Right lung (tissue), 5 donors: ENCODE measurements around the gene PLCXD3. TPM values are rescaled to one million over a fixed set of nuclear protein-coding genes. Genes with fewer than 3 reads are reported as not detected.
"Not testable (repeated sequence)": the region's sequence is repeated elsewhere in the genome, so short reads cannot be mapped to it uniquely, and the experiment has no call there.

ENCODE experiments used
- DNase-seq, 2 donors: peaks; one replicate each; pipeline ENCODE4 v3.0.0-alpha.2; 2013
- polyA plus RNA-seq, 5 donors: library from polyadenylated mRNA; unstranded; fragments of 120-200 nt; gene quantifications; one replicate each; pipeline versions ENCODE4 v1.2.1 to v1.2.3, GENCODE V29; 2013; ENCODE audit warnings: inconsistent platforms in 1 of 5, low replicate concordance in 1 of 5; ENCODE audit not compliant: insufficient read length in 5 of 5, insufficient read depth in 1 of 5

PLCXD3 gene
- polyA plus RNA-seq, 5 donors: 0.06 to 0.25 (median 0.12) TPM

DNA sequence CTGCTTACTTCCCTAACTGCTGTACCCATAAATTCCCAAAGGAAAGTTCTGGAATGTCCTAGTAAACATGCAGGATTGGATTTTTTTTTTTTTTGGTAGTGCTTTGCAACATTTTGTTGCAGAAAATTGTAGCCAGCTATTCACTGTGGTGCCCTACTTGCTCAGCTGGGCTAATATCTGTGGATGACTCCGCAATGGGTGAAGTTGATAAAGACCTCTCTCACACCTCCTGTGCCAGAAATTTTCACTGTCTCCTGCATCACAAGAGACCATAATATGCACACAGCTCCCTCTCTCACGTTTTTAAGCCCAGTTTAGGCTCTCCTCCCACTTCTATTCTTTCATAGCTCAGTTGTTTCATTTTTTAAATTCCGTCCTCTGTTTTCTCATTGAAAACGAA is 160.6 kb downstream of the PLCXD3 start:
- no peak for DNase-seq

DNA sequence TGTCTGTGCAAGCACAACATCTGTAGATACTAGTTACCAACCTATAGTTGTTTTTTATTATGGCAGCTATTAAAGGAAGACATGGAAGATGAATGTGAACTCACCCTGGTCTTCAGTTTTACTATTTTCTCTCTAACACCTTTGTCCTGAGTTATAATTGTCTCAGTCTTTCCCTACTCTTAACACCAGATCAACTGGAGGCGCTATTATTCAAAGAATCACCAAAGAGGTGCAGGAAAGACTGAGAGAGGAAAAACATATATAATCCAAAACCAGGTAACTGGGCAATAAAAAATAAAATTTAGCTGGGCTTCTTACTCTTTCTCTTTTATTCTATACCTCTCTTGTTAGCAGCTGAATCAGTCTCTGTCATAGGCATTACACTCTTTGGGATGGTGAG is 162.8 kb downstream of the PLCXD3 start:
- DNase-seq: no peak

DNA sequence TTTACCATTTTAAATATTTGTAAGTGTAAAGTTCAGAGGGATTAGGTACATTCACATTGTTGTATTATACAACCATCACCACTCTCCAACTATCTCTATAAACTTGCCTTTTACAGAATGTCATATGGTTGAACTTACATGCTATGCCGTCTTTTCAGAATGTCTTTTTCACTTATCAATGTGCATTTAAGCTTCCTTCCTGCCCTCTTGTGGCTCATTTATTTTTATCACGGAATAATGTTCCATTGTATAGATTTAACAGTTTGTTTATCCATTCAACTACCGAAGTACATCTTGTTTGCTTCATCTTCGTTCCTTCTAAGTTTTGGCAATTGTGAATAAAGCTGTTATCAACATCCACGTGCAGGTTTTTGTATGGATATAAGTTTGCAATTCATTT is 163.8 kb downstream of the PLCXD3 start:
- DNase-seq: no peak

DNA sequence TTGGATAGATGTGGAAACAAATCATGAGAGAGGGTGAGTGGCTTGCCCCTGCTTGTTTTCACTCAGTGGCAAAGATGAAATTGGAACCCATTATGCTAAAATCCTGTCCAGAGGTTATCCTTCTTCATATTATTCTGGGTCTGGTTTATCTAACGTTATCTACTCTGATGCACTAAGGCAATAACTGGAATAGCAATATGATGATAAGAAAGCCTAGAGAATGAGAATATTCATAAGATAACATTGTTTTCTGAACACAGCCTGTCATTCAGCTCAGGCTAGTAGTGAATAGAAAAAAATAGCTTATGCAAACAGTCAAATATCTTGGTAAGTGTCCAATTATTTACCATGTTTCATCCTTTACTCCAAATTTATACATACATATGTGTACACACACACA is 165.1 kb downstream of the PLCXD3 start:
- DNase-seq: no peak

DNA sequence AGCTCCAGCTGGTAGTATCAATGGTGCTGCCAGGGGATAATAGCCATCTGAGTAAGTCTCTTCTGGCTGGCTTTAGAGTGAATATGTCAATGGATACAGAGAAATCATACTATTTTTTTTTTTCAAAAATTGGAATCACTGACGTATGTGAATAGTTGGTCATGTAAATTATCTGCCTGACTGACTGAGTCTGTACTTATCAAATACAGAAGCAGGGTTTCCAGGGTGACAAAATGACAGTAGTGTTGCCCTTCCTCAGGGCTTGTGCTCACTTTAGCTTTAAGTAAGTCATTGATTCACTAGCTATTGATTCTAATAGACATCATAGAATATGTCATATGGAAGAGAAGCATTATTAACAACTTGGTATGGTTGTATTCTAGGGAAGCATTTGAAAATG is 171.1 kb downstream of the PLCXD3 start:
- DNase-seq: no peak

DNA sequence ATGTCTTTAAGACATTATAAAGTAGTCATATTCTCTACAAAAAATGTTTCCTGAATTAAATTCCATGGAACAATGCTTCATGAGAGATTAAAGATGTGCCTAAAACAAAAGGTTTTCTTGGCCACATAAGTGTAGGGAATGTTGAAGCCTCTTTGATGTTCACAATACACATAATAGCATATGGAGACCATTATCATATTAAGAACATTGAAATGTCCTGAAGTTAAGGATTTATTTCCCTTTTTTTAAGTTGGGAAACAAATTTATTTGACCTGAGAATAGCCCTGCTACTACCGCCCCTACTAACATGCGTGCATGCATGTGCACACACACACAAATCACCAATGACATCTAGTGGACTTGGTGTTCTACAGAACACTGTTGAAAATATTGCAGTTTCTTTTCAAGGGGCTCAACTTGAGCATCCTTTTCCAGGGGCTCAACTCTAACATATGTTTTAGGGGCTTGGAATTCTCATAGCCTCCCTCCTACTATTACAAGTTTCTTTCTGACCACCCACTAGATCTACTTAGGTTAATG is 172.2 kb downstream of the PLCXD3 start:
- peak in 1 of 2 donors; percentile 16 for DNase-seq

DNA sequence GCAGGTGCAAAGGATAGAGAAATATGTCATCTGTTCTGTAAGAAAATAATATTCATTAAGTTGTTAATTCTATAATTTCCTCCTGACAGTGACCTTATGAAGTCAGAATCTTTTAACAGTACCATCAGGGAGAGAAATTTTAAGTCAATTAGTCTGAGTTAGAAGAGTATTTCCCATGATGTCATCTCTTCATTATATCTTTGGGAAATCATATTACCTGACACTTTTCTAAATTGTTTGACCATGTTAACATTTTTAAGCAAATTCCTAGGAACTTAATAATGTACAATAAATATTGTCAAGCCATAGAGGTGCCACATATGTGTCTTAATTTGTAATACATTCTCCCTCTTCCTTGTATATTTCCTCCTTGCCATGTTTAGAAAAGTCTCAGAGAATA is 172.7 kb downstream of the PLCXD3 start:
- DNase-seq: no peak

DNA sequence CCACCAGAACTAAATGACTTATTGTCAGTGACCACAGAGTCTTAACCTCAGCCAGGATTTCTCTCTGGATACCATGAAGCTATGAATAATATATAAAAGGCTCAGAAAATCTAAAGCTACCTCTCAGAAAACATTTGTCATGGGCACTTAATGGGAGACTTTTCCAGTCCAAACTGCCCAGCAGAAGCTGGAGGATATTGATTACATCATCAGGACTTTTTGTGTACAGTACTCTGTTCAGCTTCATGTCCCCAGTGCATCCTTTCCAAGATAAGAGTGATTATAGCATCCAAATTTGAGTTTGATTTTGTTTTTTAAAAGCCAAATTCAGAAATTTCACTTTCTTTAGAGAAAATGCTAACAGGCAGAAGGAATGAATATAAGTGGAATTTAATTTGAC is 173.2 kb downstream of the PLCXD3 start:
- DNase-seq: no peak

DNA sequence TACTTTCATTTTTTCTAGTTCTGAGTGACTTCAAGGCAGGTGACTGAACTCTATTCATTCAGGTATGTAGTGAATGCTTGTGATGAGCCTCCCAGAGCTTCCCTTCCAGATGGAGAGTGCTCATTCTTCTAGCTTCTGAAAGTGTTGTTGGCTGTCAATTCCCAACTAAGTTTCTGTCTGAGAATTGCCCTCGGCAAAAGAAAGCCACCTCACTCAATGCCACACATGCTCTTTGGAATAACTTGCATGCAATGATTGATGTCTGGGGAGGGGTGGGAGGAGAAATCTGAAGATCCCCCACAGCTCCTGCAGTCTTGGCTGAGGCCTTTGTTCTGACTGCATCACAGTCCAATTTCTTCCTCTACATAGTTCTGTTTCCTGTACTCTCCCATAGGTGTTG is 173.9 kb downstream of the PLCXD3 start:
- DNase-seq: no peak

DNA sequence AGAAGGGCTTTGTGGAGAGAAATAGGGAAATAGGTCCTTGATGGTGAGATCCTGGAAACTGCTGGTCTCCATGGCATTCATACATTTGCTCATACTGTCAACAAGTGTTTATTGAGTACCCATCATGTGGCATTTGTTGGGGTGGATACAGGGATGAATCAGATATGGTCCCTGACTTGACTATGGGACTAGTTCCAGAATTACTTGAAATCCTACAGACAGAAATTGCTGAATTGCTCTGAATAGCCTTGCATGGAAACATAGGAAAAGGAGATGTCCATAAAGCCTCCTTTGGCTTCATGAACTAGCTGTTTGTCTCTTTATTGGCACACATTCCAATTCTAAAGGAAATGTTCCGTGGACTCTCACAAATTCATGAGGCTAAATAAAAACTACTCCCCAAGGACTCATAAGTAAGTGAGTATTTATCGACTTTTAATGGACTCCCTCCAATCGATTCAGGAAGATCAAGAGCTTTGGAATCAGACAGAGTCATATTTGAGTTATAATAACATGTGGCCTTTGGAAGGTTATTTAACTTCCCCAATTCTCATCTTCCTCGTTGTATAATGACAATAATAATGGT is 174.7 kb downstream of the PLCXD3 start:
- no peak for DNase-seq

DNA sequence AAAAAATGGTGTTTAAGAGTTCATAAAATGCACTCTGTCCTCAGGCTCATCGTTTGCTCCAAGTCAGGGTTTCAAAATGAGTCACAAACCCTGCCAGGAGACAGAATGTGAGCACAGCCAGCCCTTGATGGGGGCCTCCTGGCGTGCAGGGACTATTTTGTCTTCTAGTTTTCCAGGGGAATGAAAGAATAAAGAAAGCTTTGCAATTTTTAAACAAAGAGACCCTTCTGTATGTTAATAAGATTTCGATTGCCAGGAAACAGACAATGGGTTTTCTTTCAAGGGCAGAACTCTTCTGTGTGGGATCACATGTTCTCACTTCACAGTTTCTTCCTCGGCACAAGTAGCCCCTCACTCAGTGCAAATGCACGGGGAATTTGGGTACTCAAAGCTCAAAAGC is 175.6 kb downstream of the PLCXD3 start:
- DNase-seq: no peak

DNA sequence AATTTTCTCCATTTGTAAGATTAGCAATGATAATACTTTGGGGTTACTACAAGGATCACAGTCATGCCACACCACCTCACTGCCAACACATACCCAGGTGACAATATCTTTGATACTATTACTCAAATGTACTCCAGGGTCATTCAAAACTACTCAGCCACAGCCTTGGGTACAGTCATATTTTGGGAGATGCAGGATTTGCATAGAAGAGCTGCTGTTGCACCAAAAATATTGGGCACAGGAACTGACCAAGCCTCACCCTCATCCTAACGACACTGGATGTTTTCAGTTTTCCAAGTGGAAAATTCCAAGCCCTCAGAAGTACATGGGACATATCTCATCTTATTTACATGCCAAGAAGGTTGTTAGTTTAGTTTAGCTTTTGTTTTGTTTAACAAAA is 176.2 kb downstream of the PLCXD3 start:
- DNase-seq: no peak

DNA sequence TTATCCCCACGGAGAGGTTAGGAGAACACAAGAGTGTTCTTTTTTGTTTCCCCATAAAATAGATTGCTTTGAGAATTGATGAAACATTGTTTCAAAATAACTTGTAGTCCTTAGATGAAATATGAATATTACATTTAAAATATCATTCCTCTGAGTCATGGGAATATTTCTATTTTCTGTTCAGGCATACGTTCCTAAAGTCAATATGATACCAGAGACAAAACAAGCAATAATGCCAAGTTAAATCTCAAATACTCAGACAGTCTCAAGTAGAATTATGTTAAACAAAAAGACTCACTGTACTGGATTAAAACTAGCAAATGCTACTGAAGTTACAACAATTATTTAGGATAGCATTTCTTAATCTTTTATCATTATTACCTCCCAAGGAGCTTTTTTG is 185.3 kb downstream of the PLCXD3 start:
- DNase-seq: no peak

DNA sequence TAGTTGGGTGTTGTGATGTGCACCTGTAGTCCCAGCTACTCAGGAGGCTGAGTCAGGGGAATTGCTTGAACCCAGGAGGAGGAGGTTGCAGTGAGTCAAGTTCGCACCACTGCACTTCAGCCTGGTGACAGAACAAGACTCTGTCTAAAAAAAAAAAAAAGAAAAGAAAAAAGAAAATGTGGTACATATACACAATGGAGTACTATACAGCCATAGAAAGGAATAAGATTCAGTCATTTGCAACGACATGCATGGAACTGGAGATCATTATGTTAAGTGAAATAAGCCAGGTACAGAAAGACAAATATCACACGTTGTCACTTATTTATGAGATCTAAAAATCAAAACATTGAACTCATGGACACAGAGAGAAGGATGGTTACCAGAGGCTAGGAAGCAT is 187.6 kb downstream of the PLCXD3 start:
- not testable (repeated sequence) for DNase-seq

DNA sequence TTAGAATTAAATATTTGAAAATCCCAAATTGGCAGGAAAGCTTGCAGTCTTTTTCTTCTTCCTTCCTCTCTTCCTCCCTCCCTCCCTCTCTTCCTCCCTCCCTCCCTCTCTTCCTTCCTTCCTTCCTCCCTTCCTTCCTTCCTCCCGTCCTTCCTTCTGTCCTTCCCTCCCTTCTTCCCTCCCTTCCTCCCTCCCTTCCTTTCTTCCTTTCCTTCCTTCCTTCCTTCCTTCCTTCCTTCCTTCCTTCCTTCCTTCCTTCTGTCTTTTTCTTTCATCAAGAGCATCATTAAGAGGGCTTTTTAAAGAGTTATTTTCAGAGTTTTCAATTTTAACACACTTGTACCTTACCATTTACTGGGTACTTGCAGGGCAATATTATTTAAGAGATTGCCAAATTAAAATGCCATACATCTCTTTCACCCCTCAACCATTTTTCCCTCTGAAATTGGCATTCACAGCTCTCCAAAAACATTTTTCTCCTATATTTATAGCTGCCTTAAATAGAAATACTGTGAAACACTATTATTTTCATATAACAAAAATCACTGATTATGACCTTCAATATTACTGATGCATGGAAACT is 197.8 kb downstream of the PLCXD3 start:
- no peak for DNase-seq

DNA sequence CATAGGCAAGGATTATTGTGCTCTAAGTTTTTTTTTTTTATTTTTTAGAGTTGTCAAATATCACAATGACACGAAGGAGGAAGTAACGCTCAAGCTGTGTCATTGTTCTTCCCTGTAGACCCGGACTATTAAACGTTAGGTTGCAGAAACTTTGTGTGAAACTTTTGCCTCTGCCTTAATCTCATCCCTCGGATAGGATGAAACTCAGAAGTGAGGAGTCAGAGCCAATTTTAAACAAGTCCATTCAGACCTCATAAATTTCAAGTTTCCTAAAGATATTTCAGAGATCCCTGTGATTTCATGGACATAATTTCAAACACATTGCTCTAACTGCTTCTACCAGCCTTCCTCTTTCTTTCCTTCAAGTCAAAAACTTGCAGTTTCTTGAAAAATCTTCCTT is 198.3 kb downstream of the PLCXD3 start:
- no peak for DNase-seq

DNA sequence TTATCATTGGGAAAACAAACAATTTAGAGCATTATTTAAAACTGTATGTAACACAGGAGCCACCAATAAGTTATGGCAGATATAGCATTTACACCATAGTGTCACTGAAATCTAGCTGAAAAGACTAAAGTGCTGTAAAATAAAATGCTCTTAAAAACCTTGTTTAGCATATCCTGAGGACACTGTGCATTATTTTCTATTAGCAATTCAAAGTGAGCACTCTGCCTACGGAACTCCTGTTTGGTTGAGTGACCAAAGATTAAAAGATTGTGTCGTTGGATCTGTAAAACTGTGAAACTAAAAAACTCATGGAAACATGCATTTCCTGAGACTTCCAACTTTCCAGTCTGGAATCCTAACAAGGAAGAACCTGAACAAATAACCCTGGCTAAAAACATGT is 201.1 kb downstream of the PLCXD3 start:
- no peak for DNase-seq

DNA sequence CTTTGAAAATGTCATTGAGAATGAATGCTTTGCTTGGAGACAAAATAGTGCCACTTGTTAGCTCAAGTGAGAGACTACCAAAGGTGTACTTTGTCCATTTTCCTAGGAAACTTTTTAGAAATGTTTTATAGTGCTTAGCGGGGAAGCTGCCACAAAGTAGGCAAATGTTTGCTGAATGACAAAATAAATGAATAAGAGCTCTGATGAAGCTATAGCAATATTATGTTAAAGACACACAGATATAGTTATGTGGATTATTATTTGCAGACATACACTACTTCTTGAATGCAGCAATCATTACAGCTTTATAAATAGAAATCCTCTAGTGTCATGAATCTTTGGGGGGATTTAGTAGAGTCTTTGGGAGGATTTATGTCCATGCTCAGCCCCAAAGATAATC is 204.4 kb downstream of the PLCXD3 start:
- no peak for DNase-seq

DNA sequence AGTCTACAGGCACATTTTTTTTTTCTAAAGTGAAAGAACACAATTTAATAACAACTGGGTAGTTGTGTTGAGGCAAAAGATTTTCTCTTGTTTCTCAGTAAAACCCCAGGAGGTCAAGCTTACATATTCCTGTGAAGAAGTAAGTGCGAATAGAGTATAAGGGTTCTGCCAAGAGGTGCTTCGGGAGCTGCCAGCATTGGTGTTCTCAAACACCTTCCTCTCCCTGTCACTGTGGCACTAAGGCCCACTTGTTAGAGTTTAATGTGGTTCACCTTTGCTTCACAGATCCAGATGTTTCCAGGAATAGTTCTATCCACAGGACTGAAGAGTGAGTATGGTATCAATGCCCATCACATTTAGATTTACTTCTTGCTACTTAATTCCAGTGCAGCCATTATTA is 205.3 kb downstream of the PLCXD3 start:
- DNase-seq: no peak

DNA sequence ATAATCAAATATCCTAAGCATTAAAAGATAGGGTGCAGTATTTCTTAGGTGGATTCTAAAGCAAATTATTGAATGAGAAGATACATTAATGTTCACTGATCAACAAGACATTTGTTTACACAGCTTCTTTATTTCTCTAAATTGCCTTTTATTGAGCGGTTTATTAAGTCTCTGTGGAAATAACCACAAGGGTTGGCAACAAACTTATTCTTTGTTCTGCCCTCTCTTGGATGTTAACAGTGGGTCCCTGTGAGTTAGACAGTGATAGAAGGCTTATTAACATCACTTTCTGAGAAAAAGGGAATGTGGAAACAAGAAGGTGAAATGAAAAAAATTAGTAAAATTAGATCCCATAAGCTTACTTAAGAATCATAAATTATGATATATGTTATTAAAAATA is 214.3 kb downstream of the PLCXD3 start:
- no peak for DNase-seq

DNA sequence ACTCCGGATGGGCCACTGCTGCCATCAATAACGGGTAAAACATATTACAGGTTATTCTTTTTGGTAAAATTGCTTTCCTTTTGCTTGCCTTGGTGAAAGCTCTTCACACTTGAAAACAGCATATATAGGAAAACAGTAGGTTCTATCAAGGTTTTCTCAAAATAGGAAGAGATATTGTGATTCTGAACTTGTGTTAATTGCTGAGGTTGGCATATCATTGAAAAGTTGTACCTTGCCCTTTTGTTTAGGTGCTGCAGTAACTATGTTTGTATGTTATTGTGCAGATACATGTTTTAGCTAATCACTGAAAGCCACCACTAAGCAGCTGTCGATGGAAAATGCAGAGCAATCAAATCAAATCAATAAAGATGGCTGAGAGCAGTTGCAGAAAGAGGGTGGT is 219.1 kb downstream of the PLCXD3 start:
- DNase-seq: no peak

DNA sequence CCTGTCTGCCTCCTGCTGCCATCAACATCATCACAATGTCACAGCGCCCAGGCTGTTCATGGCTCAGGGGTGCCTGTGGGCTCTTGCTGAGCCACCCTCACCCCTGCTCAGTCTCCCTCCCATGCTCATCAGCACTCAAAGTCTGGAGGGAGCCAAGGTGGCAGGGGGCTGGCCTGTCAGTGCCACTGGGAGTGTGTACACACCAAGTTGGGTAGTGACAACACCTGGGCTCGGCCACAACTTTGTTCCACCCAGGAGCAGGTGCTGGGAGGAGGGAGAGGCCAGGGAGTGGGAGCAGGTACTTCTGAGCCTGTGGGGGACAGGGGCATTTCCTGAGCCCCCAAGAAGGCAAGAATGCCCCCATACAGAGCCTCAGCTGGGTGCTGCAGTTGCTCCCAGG is 219.6 kb downstream of the PLCXD3 start:
- no peak for DNase-seq

DNA sequence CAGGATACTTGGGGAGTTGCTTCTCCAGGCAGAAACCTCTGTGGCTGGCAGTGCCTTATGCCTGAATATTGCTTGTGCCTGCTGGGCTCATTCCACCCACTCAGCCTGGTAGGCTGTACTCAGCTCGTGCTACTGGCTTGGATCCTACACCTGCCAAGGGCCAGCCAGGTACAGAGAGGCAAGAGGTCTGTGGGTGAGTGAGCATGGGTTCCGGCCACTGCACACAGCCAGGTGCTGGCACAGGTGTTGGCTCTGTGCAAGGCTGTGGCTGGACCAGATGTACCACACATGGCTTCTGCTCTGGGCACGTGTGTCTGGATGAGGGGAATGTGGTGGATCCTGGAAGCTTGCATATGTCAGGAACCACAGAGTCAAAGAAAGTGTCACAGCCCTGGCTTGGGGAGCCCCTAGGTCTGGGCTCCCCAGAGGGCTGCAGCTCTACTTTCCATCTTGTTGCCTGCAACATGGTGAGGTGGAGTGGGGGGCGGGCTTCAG is 220.4 kb downstream of the PLCXD3 start:
- DNase-seq: no peak

DNA sequence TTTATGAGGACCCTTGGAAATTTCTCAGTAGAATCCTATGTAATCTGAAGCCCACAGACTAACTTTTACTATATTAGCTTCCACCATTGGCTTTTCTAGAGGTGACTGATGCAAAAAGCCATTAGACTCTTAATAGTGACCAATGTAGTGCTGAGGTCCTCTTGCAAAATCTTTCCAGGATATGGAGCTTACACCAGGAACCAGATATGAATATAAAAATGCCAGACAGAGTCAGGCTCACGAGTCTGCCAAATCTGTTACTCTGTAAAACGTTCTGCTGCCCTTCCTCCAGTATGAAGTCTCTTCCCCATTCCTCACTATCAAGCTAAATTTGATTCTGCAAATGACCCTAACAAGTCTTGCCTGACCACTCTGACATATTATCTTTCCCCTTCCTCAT is 223.7 kb downstream of the PLCXD3 start:
- no peak for DNase-seq
